Mononuclear cell (primary cell): ENCODE measurements around the gene MEGF11. TPM values are rescaled to one million over a fixed set of nuclear protein-coding genes. Genes with fewer than 3 reads are reported as not detected.

Experiments used
- H3K27me3 ChIP-seq: 2 replicates; pipeline ENCODE4 v1.6.0; 2011; ENCODE audit warnings: low read length, control low read depth; ENCODE audit not compliant: insufficient read depth
- H3K4me1 ChIP-seq: 2 replicates; pipeline ENCODE4 v1.5.1; 2011; ENCODE audit warnings: mild to moderate bottlenecking, low read length, control low read depth; ENCODE audit not compliant: insufficient read depth
- H3K4me3 ChIP-seq: 2 replicates; pipeline ENCODE4 v1.5.1; 2011; ENCODE audit warnings: mild to moderate bottlenecking, low read length, moderate library complexity
- H3K9me3 ChIP-seq: 2 replicates; pipeline ENCODE4 v1.5.1; 2011; ENCODE audit warnings: low read depth, mild to moderate bottlenecking, control low read depth, low read length
- total RNA-seq: library from RNA; depleted of rRNA; stranded (reverse); fragments of >200 nt; gene quantifications from one replicate; pipeline ENCODE4 v1.2.3, GENCODE V29; 2012

MEGF11 gene
- total RNA-seq, 1 donor, result not detected

DNA sequence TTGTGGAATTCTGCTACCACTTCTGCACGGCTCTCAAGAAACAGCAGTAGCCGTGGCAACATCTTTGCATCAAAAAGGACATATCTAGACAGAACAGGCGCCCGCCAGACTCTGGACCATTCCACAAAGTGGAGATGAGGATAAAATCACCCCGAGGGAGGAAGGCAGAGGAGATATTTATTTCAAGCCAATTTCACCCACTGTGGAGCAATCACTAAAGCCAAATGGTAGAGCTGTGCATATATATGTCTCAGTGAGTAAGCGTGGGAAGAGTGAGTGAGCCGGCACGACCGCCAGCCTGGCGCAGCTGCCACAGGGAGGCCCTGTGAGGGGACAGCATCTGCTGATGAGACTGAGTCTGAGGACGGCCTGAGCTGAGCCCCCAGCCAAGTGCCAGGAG lies 111.3 kb downstream of the MEGF11 start:
- no peaks in the 10 kb centered on the region for H3K9me3 ChIP-seq
- H3K4me1 ChIP-seq, result no peaks in the 10 kb centered on the region
- no peak overlapping the region for H3K4me3 ChIP-seq
- no peaks in the 10 kb centered on the region for H3K27me3 ChIP-seq

DNA sequence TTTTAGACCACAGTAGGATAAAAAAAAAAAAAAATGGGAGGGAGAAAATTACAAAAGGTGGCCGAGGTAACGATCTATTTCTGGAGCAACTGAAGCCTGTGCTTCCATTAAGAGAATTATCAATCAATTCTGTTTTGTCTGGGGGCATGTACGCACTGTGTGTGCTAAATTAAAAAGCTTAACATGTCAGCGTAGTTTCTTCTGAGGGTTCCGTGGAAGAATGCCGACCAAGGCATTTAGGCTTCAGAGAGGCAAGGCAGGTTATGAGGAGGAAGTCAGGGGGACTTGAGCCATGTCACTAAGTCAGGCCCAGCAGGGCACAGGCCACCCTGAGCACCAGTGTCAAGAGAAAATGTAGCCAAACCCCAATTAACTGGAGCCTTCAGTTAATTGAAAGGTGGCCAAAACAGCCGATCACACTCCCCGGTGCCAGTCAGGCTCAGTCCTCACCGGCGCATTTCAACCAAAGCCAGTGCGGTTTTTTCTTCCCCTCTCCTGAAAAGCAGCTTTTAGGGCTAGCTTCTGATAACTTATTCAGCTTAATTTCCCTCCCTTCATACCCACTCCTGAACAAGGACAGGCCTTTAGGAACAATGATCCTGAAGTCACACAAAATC lies 113.9 kb downstream of the MEGF11 start:
- H3K27me3 ChIP-seq, result no peaks in the 10 kb centered on the region
- H3K4me1 ChIP-seq, result no peaks in the 10 kb centered on the region
- H3K9me3 ChIP-seq, result no peaks in the 10 kb centered on the region
- H3K4me3 ChIP-seq, result no peak overlapping the region

DNA sequence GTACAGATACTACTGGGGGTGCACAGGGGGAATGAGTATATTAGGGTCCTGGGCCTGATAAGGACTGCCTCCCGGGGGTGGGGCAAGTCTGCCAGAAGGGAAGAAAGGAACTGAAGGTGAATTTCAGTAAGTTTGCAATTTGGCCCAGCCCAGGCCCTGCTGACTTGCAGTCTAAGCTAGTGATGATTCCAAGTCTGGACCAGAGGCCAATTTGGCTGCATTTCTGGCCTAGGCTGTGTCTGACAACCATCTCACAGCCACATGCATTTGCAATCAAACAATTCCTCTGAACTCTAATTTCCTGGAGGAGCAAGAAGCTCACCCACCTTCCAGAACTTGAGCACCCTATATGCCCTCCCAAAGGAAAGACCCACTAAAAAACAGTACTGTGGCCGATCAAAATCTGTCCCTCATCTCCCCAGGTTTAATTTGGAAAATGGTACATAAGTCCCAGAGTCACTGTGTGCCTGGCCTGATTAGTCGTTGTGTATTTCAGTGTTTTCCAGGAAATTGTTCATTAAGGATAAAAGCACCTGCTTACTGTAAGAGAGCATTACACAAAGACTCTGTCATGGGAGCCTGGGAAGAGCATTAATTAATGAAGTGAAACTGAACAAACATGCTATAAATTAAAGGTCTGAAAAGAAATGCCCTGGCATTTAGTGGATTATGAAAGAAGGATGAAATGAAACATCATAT lies 114.5 kb downstream of the MEGF11 start:
- Histone ChIP-seq H3K9me3 (no peaks in the 10 kb centered on the region), H3K4me3 (no peak overlapping the region), H3K4me1 (no peaks in the 10 kb centered on the region), H3K27me3 (no peaks in the 10 kb centered on the region)

DNA sequence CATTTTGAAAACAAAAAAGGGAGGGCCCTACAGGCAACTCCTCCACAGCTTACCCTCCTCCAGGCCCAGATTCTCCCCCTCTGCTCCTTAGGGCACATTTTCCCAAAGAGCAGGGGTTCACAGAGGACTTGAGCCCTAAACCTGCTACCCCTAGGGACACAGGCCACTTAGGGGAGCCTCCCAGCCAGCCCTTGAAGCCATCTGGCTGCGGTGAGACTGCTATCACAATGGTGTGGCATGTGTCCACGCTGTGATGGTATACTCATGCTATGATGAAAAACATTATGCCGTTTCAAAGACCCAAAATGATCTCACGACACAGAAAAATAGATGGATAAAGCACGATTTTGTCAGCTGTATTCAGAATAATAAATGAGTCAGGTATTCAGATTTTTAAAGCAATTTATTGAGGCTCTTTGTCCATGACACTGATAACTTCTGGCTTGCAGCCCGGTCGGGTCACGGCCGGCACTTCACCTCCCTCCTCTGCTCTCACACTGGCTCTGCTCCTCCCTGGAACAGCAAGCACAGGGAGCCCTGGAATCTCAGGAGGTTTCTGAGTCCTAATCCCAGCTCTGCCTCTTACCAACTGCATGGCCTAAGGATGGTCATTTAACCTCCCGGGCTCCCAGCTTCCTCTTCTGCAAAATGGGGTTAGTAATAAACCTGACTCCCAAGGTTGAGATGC lies 115.3 kb downstream of the MEGF11 start:
- Histone ChIP-seq H3K27me3 (no peaks in the 10 kb centered on the region), H3K4me1 (no peaks in the 10 kb centered on the region), H3K4me3 (no peak overlapping the region), H3K9me3 (no peaks in the 10 kb centered on the region)

DNA sequence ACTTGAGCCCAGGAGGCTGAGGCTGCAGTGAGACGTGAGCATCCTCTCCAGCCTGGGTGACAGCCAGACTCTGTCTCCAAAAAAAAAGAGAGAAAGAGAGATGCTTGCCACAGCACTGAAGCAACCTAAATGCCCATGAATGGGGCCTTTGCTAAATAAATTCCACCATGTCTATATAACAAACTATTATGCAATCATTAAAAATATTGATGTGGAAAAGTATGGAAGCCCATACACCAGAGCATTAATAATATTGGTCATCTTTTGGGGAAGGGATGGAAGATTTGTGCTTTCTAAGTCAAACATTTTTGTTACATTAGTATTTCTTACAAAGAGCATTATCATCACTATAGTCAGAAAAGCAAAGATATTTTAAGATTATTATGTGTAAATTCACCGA lies 116.6 kb downstream of the MEGF11 start:
- Histone ChIP-seq H3K4me1 (no peaks in the 10 kb centered on the region), H3K9me3 (no peaks in the 10 kb centered on the region), H3K4me3 (no peak overlapping the region), H3K27me3 (no peaks in the 10 kb centered on the region)

DNA sequence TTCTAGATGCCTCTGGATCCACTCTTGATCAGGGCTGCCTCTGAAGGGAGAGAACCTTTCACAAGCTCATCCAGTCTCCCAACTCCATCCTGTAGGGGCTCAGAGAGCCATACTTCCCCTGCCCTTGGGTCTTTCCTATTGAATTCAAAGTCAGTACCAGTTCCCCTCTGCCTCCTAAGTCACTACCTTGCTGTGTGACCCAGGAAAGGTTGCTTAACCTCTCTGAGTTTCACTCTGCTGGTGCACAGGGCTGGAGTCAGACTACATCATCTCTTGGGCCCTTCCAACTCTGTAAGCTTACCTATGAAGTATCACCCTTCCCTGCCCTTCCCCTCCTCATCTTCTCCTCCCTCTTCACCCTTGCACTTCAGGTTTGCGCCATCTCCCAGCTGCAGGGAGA lies 117.9 kb downstream of the MEGF11 start:
- Histone ChIP-seq H3K9me3 (no peaks in the 10 kb centered on the region), H3K4me3 (no peak overlapping the region), H3K4me1 (no peaks in the 10 kb centered on the region), H3K27me3 (no peaks in the 10 kb centered on the region)

DNA sequence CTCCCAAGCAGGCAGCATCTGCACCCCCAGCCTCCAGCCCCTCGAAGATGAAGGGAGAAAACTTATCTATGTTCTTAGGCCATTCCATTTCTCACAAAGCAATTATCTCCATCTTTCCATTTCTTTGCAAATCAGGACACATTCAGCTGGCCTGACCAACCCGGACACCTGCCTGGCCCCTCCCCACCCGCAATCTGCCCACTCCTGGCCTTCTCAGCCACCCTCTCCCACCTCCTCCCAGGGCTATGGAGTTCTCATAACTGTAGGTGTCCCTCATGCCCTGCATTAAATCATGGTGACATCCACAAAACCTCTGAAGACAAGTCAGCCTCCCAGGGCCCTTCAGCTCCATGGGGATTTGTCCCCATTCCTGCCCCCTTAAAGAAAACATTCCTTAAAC lies 119.3 kb downstream of the MEGF11 start:
- no peaks in the 10 kb centered on the region for H3K9me3 ChIP-seq
- H3K27me3 ChIP-seq, result no peaks in the 10 kb centered on the region
- H3K4me1 ChIP-seq, result no peaks in the 10 kb centered on the region
- H3K4me3 ChIP-seq, result no peak overlapping the region

DNA sequence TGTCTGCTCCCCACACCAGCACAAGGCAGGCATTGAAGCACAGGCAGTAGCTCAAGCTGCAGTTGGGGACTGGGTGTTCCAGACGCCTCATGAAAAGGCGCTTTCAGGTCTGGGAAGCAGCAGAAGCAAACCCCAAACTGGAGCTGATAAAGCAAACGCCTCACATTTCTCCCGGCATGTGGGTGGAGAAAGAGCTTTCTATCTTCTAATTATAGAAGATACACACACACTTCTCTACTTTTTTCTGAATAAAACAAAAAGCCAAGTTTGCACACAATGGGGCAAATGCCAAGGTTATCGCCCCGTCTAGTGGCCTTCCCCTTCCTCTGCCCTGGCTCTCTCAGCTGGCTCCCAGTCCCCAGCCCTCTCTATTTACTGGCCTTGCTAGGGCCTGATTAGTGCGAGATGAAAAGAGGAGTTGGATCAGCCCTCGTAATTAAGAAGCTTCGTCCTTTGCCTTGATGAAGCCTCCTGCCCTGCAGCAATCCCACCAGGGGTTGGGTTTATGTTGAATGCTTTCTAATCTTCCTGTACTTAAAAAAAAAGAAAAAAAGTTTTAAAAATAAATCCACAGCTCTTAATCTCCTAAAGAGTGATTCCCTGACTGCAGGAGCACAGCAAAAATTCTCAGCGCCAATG lies 120.2 kb downstream of the MEGF11 start:
- Histone ChIP-seq H3K9me3 (no peaks in the 10 kb centered on the region), H3K4me1 (no peaks in the 10 kb centered on the region), H3K27me3 (no peaks in the 10 kb centered on the region), H3K4me3 (no peak overlapping the region)

DNA sequence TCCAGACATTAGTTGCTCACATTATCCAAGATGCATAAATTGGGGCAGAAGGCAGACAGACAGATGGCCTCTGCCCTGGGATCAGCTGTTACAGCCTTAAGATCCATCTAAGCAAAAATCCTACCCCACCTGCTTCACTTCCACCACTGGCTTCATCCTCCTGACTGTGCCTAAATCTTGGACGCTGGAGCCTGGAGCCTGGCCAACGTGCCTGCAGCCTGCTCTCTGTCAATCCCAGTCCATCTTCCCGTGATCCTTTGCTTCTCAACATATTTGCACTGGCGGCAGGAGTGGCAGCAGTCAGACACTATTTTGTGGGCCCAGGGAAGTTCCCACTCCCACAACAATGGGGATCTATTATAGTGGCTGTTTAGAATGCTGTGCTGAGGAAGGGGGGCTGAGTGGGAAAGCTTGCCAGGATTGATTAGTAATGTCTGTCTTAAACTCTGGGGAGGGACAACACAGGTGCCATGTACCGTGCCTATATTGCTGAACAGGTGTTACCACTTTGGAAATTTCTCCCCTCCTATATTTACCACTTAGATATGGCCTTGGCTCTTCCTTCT lies 121.2 kb downstream of the MEGF11 start:
- Histone ChIP-seq H3K27me3 (no peaks in the 10 kb centered on the region), H3K4me1 (no peaks in the 10 kb centered on the region), H3K9me3 (no peaks in the 10 kb centered on the region), H3K4me3 (no peak overlapping the region)

DNA sequence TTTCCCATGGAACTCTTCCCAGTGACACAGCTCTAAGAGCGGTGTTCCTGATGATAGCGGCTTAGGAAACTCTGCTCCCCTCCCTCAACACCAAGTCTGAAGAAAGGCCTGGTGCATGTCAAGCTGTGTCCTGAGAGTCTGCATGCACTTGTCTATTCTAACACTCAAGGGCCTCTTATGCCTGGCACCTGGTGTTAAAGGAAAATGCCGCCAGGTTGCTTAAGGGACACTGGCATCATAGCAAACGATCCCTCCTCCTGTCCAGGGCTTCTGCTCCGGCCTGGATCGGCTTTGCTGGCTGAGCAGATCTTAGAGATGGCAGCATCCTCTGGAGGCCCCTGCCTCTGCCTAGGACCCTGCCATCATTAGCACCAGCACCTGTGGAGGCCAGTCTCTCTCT lies 121.7 kb downstream of the MEGF11 start:
- no peaks in the 10 kb centered on the region for H3K9me3 ChIP-seq
- no peak overlapping the region for H3K4me3 ChIP-seq
- no peaks in the 10 kb centered on the region for H3K27me3 ChIP-seq
- H3K4me1 ChIP-seq, result no peaks in the 10 kb centered on the region

DNA sequence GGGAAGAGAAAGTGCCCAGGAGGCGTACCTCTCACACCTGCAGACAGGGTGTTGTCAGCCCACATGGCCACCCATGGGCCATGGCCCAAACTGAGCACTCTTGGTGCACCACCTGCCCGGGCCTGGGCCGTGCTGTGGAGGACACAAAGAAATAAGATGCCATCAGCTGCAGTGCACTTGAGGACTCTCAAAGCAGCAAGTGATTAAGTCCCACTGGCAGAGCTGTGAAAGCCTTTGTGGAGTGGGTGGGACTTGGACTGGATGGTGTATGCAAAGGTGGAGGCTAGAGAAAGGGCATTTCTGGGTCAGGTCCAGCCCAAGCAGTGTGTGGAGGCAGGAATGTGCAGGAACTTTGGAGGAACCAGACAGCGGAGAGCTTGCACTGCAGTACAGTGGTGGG lies 122.3 kb downstream of the MEGF11 start:
- no peaks in the 10 kb centered on the region for H3K4me1 ChIP-seq
- no peaks in the 10 kb centered on the region for H3K27me3 ChIP-seq
- no peak overlapping the region for H3K4me3 ChIP-seq
- H3K9me3 ChIP-seq, result no peaks in the 10 kb centered on the region

DNA sequence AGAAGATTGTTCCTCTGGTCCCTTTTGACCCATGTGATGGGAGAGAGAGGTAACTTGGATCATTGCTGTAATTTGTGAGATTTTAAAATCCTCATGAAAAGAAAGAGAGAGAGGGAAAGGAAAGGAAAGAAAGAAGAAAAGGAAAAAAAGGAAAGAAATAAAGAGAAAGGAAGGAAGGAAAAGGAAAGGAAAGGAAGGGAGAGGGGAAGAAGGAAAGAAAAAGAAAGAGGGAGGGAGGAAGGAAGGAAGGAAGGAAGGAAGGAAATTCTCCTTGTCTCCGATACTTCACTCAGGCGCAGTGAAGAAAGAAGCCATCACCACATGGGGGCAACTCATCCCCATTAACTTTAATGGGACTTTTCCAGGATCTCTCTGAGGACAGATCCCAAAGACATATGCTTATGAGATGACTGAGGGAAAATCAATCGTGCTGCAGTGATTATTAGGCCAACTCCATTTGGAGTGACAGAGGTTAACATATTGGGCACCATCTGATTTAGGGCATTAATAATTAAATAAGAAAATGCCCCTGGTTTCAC lies 123.0 kb downstream of the MEGF11 start:
- no peaks in the 10 kb centered on the region for H3K27me3 ChIP-seq
- H3K4me3 ChIP-seq, result no peak overlapping the region
- H3K9me3 ChIP-seq, result no peaks in the 10 kb centered on the region
- no peaks in the 10 kb centered on the region for H3K4me1 ChIP-seq

DNA sequence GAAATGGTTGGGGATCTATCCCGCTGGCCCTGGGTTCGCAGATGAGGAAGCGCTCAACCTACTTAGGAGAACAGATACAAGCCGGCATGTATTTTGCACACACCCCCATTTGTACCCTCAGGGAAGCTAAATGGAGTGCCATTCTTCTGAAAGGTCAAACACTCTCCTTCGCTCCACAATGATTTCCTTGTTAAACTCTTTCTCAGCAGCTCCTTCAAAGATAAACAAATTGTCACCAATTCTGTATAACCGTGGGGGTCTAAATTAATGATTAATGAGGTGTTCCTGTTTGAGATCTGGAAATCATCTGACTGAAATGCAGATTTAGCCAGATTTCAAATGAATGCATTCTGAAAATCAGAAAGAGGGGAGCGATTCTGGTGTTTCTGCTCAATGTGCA lies 124.0 kb downstream of the MEGF11 start:
- no peaks in the 10 kb centered on the region for H3K4me1 ChIP-seq
- H3K27me3 ChIP-seq, result no peaks in the 10 kb centered on the region
- H3K4me3 ChIP-seq, result no peak overlapping the region
- no peaks in the 10 kb centered on the region for H3K9me3 ChIP-seq

DNA sequence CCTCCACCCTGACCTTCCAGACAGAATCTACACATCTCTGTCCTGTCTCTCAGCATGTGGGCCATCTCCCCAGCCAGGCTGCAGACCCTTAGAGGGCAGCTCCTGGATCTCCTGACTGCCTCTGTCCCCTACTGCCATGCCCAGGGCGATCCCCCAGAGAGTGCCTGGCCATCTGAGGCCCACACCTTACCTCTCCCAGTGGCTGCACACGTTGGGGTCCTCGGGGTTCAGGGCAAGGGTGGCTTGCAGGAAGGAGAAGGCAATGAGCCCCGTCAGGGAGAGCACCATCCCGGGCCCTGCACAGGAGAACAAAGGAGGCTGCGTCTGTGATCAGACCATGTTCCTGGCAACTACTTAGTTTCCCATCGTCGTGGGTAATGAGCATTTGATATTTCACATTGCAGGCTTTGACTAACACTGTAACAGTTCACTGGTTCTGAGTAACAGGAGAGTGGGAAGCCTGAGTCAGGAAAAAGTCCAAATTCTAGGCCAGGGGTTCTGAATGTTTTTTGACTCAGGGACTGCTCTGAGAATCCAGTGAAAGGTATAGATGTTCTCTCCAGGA lies 125.4 kb downstream of the MEGF11 start:
- no peak overlapping the region for H3K4me3 ChIP-seq
- no peaks in the 10 kb centered on the region for H3K9me3 ChIP-seq
- no peaks in the 10 kb centered on the region for H3K27me3 ChIP-seq
- no peaks in the 10 kb centered on the region for H3K4me1 ChIP-seq

DNA sequence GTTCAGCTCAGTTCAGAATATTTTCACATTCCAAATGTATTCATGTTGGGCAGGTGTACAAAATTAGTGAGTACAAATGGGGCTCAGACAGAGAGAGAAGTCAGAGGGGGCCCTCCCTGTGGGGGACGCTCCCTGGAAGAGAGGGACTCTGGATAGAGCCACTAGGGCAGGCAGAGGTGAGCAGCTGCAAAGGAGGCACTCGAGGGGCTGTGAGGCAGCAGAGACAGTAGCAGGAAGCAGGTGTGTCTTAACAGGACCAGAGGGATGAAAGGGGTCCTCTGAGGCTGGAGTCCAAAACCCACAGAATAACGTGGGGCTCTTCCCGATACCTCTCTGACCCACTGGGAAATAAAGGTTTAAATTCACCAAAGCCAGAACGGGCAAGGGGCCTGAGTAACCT lies 127.1 kb downstream of the MEGF11 start:
- H3K9me3 ChIP-seq, result no peaks in the 10 kb centered on the region
- no peak overlapping the region for H3K4me3 ChIP-seq
- no peaks in the 10 kb centered on the region for H3K27me3 ChIP-seq
- H3K4me1 ChIP-seq, result no peaks in the 10 kb centered on the region
